K562 (cell line): ENCODE measurements around the gene RNF167. TPM values are rescaled to one million over a fixed set of nuclear protein-coding genes. Genes with fewer than 3 reads are reported as not detected.
A peak's percentile ranks its signal among the peaks of the same experiment; 100 is the strongest.

ENCODE experiments used
- ARID1B ChIP-seq: fragments of 450-650 bp; IDR thresholded peaks from 2 replicates; pipeline ENCODE4 v1.6.1; 2016; ENCODE audit warnings: antibody characterized with exemption, mild to moderate bottlenecking, inconsistent platforms
- ARNT ChIP-seq, 2 experiments: fragments of 450-650 bp; IDR thresholded peaks; 2 replicates each; pipeline ENCODE4 v1.6.1; 2016; ENCODE audit warnings: mild to moderate bottlenecking in 1 of 2
- BRF1 ChIP-seq: IDR thresholded peaks from 3 replicates; pipeline ENCODE4 v1.6.1; 2011; ENCODE audit warnings: borderline replicate concordance, mild to moderate bottlenecking; ENCODE audit not compliant: insufficient read length; ENCODE audit errors: extremely low read depth
- GABPB2 ChIP-seq: fragments of 250-450 bp; sonication (Bioruptor Pico); conservative IDR thresholded peaks from 2 replicates; pipeline ENCODE4 v1.5.1; 2021; ENCODE audit warnings: mild to moderate bottlenecking
- HNRNPH1 ChIP-seq: fragments of 200-400 bp; formaldehyde crosslinking; optimal IDR thresholded peaks from 2 replicates; pipeline ENCODE3; 2017; ENCODE audit warnings: low read depth, mild to moderate bottlenecking, low read length, moderate library complexity
- KAT7 ChIP-seq: sonication (generic); formaldehyde crosslinking; IDR thresholded peaks from 2 replicates; pipeline ENCODE4 v1.8.0; 2022; ENCODE audit warnings: missing genetic modification reagents, mild to moderate bottlenecking, borderline replicate concordance
- KLF1 ChIP-seq: fragments of 450-650 bp; IDR thresholded peaks from 2 replicates; pipeline ENCODE4 v1.6.1; 2016; ENCODE audit warnings: missing genetic modification characterization, missing compliant biosample characterization
- MCM5 ChIP-seq: fragments of 450-650 bp; IDR thresholded peaks from 2 replicates; pipeline ENCODE4 v1.6.1; 2016; ENCODE audit warnings: low read depth
- MTF1 ChIP-seq: fragments of 250-450 bp; sonication (Bioruptor Pico); IDR thresholded peaks from 2 replicates; pipeline ENCODE4 v1.9.0; 2021; ENCODE audit warnings: moderate library complexity, mild to moderate bottlenecking, inconsistent platforms, borderline replicate concordance
- MYBL2 ChIP-seq, 2 experiments: fragments of 450-650 bp in 1 of 2; sonication (generic) in 1 of 2; formaldehyde crosslinking in 1 of 2; IDR thresholded peaks; 2 replicates each; pipeline versions ENCODE4 v1.6.1 to v1.8.1; 2017 to 2022; ENCODE audit warnings: borderline replicate concordance in 1 of 2, inconsistent platforms in 1 of 2, low read depth in 1 of 2, mild to moderate bottlenecking in 1 of 2, missing genetic modification reagents in 1 of 2, moderate library complexity in 1 of 2
- MYC ChIP-seq, 2 experiments: fragments of 250-450 bp in 1 of 2; sonication (Bioruptor Pico) in 1 of 2; IDR thresholded peaks; 2 replicates each; pipeline versions ENCODE4 v1.5.1 to v1.6.1; 2012 to 2021; ENCODE audit warnings: low read depth in 2 of 2, borderline replicate concordance in 1 of 2, improper control_type of control experiment in 1 of 2, low read length in 1 of 2, mild to moderate bottlenecking in 1 of 2, moderate library complexity in 1 of 2
- NR2C1 ChIP-seq, 2 experiments: fragments of 450-650 bp; IDR thresholded peaks; 2 replicates each; pipeline ENCODE4 v1.6.1; 2017; ENCODE audit warnings: mild to moderate bottlenecking in 2 of 2, antibody characterized with exemption in 1 of 2, inconsistent platforms in 1 of 2, missing compliant biosample characterization in 1 of 2, missing genetic modification characterization in 1 of 2
- POLR2B ChIP-seq: fragments of 450-650 bp; IDR thresholded peaks from 2 replicates; pipeline ENCODE4 v1.6.1; 2018; ENCODE audit warnings: low read depth; ENCODE audit not compliant: partially characterized antibody
- RBM25 ChIP-seq: fragments of 200-400 bp; formaldehyde crosslinking; IDR thresholded peaks from 2 replicates; pipeline ENCODE4 v1.6.1; 2018; ENCODE audit warnings: low read length, low read depth, moderate library complexity; ENCODE audit not compliant: severe bottlenecking
- RUNX1 ChIP-seq: sonication (generic); IDR thresholded peaks from 2 replicates; pipeline ENCODE4 v1.6.1; 2016; ENCODE audit warnings: antibody characterized with exemption, low read depth
- SIN3A ChIP-seq, 2 experiments: fragments of 150-350 bp in 1 of 2; IDR thresholded peaks; 2 replicates each; pipeline ENCODE4 v1.6.1; 2011 to 2016; ENCODE audit warnings: borderline replicate concordance in 2 of 2, low read depth in 2 of 2, low read length in 2 of 2, mild to moderate bottlenecking in 2 of 2, moderate library complexity in 2 of 2; ENCODE audit not compliant: control insufficient read depth in 1 of 2
- TRIM28 ChIP-seq: fragments of 450-650 bp; IDR thresholded peaks from 2 replicates; pipeline ENCODE4 v1.6.1; 2017
- TSC22D4 ChIP-seq: fragments of 450-650 bp; IDR thresholded peaks from 2 replicates; pipeline ENCODE4 v1.6.1; 2016; ENCODE audit warnings: missing genetic modification characterization, missing biosample characterization, control low read depth
- ZNF212 ChIP-seq: fragments of 450-650 bp; formaldehyde crosslinking; IDR thresholded peaks from 2 replicates; pipeline ENCODE4 v1.4.0; 2020; ENCODE audit warnings: mild to moderate bottlenecking
- ZNF224 ChIP-seq: sonication (generic); formaldehyde crosslinking; IDR thresholded peaks from 2 replicates; pipeline ENCODE4 v1.8.0; 2022; ENCODE audit warnings: mild to moderate bottlenecking, missing genetic modification reagents
- ZNF282 ChIP-seq: sonication (generic); formaldehyde crosslinking; IDR thresholded peaks from 2 replicates; pipeline ENCODE4 v1.8.1; 2023; ENCODE audit warnings: missing genetic modification reagents
- ZNF311 ChIP-seq: fragments of 250-450 bp; sonication (Bioruptor Pico); IDR thresholded peaks from 2 replicates; pipeline ENCODE4 v1.4.0; 2020; ENCODE audit warnings: mild to moderate bottlenecking, moderate library complexity
- polyA plus RNA-seq, 8 experiments: library from polyadenylated mRNA; depleted of rRNA in 4 of 8; stranded (reverse) in 5 of 8; unstranded in 3 of 8; fragments of >200 nt; fragmentation: Nextera tagmentation in 2 of 8; fragmentation: Illumina TruSeq in 1 of 8; extraction: Ambion mirVana in 2 of 8; extraction: Trizol in 1 of 8; gene quantifications; 2 replicates each; pipeline versions ENCODE4 v1.2.1 to v1.2.3, GENCODE V29; 2011 to 2014; ENCODE audit warnings: inconsistent platforms in 1 of 8, missing spikeins in 1 of 8
- total RNA-seq, 7 experiments: library from RNA; depleted of rRNA in 6 of 7; stranded (reverse); fragments of >200 nt in 6 of 7; fragmentation: Illumina TruSeq in 2 of 7; extraction: Trizol in 2 of 7; gene quantifications; 2 replicates each; pipeline versions ENCODE4 v1.2.1 to v1.2.3, GENCODE V29; 2011 to 2021; ENCODE audit warnings: low replicate concordance in 1 of 7
- TF ChIP-seq, protein P1 (sequence below): sonication (generic); formaldehyde crosslinking; IDR thresholded peaks from 2 replicates; pipeline ENCODE4 v1.5.0; 2020; ENCODE audit warnings: missing genetic modification reagents
- TF ChIP-seq, protein P2 (sequence below): fragments of 450-650 bp; IDR thresholded peaks from one replicate; pipeline ENCODE4 v1.6.1; 2018; ENCODE audit warnings: mild to moderate bottlenecking, moderate library complexity; ENCODE audit not compliant: partially characterized antibody
- TF ChIP-seq, protein P3 (sequence below): sonication (generic); formaldehyde crosslinking; IDR thresholded peaks from 2 replicates; pipeline ENCODE4 v1.8.0; 2022; ENCODE audit warnings: missing genetic modification reagents, mild to moderate bottlenecking, moderate library complexity, borderline replicate concordance

The RNF167 gene
- total and polyA plus RNA-seq, 9 of the 15 experiments (the other 6 are each of a cell fraction or from before 2014, with no cell fraction given), result 16.5 to 143 (median 45.5) TPM

DNA sequence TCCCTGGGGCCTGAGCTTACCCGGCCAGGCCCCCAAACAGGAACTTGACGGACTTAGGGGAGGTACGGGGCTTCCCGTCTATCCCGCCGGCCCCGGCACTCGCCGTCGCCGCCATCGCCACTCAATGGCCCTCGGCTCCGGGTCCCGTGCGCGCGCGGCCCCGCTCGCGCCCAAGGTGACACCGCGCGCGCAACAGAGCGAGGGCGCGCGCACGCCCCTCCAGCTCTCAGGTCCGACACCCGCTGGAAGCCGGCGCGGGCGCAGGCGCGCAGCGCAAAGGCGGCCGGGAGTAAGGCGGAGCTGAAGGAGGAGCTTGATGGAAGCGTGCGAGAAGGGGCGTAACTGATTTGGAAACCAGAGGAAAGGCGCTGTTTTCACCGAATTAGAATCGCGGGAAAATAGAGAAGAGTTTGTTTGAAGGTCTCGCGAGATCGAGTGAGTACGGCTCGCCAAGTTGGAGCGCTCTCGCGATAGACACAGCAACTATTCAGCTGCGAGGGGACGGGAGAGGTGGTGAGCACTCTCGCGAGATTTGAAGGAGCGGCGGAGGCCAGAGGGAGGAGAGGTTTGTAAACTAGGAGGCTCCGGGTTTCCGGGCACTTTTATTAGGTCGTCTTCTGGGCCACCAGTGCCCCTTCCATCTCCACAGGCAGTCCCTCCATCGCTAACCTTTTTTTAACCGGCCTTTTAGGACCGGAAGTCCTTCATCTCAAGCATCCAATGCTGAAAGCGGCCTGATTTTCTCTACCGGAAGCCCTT, at the start of gene RNF167, which contains the start of gene SLC25A11 (continued):
- no peak for TF ChIP-seq ZNF212 (CRISPR knock-in tag)
- TF ChIP-seq, protein P1, sequence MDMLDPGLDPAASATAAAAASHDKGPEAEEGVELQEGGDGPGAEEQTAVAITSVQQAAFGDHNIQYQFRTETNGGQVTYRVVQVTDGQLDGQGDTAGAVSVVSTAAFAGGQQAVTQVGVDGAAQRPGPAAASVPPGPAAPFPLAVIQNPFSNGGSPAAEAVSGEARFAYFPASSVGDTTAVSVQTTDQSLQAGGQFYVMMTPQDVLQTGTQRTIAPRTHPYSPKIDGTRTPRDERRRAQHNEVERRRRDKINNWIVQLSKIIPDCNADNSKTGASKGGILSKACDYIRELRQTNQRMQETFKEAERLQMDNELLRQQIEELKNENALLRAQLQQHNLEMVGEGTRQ (CRISPR knock-in tag), result no peak
- TF ChIP-seq MYBL2 (IDR thresholded peaks at IDR 0.05; ENCODE audit: low read depth), result no peak
- TF ChIP-seq MYBL2 (CRISPR knock-in tag; IDR thresholded peaks at IDR 0.05; ENCODE audit: borderline replicate concordance), result no peak
- TF ChIP-seq, protein P2, sequence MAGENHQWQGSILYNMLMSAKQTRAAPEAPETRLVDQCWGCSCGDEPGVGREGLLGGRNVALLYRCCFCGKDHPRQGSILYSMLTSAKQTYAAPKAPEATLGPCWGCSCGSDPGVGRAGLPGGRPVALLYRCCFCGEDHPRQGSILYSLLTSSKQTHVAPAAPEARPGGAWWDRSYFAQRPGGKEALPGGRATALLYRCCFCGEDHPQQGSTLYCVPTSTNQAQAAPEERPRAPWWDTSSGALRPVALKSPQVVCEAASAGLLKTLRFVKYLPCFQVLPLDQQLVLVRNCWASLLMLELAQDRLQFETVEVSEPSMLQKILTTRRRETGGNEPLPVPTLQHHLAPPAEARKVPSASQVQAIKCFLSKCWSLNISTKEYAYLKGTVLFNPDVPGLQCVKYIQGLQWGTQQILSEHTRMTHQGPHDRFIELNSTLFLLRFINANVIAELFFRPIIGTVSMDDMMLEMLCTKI, result no peak
- no peak for TF ChIP-seq KLF1 (tag)
- TF ChIP-seq TRIM28, result no peak
- no peak for TF ChIP-seq GABPB2
- no peak for TF ChIP-seq TSC22D4 (tag)
- TF ChIP-seq ZNF282 (CRISPR knock-in tag), result no peak
- peak; percentile 75 for TF ChIP-seq MYC (IDR thresholded peaks at IDR 0.05; ENCODE audit: low read depth, low read length)
- TF ChIP-seq MYC (CRISPR knock-in tag; IDR thresholded peaks at IDR 0.05; ENCODE audit: borderline replicate concordance, low read depth), result no peak
- TF ChIP-seq ARID1B, result no peak
- TF ChIP-seq RUNX1, result no peak; the same call in 1 of the 2 replicates
- TF ChIP-seq ZNF224, result no peak
- TF ChIP-seq ZNF311 (CRISPR knock-in tag), result no peak
- 0 out of 2 replicates have a peak, but pooled peaks have one; percentile 53 for TF ChIP-seq KAT7
- no peak for TF ChIP-seq MCM5
- TF ChIP-seq RBM25, result peak; percentile 95
- TF ChIP-seq NR2C1 (IDR thresholded peaks at IDR 0.05), result no peak
- TF ChIP-seq NR2C1 (tag; IDR thresholded peaks at IDR 0.05), result no peak
- TF ChIP-seq HNRNPH1, result no peak
- TF ChIP-seq BRF1, result no peak
- TF ChIP-seq, protein P3, sequence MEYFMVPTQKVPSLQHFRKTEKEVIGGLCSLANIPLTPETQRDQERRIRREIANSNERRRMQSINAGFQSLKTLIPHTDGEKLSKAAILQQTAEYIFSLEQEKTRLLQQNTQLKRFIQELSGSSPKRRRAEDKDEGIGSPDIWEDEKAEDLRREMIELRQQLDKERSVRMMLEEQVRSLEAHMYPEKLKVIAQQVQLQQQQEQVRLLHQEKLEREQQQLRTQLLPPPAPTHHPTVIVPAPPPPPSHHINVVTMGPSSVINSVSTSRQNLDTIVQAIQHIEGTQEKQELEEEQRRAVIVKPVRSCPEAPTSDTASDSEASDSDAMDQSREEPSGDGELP (CRISPR knock-in tag), result peak; percentile 85; the same call in 1 of the 2 replicates
- peak; percentile 18 for TF ChIP-seq POLR2B
- TF ChIP-seq MTF1 (CRISPR knock-in tag), result no peak
- peak; percentile 52 to 86; a peak in 2 of 4 replicates for TF ChIP-seq SIN3A (IDR thresholded peaks at IDR 0.05; ENCODE audit: borderline replicate concordance in 2 of 2, control insufficient read depth in 1 of 2, low read depth in 2 of 2, low read length in 2 of 2)
- TF ChIP-seq ARNT (IDR thresholded peaks at IDR 0.05), result no peak
